CD4-positive, alpha-beta T cell treated with Interleukin-21 for 1 hour (primary cell): ENCODE measurements around the gene GPR146.
"Not testable (repeated sequence)": the region's sequence is repeated elsewhere in the genome, so short reads cannot be mapped to it uniquely, and the experiment has no call there.

Experiments used
- DNase-seq: peaks from one replicate; pipeline ENCODE4 v3.0.0-alpha.2; 2020

GPR146 gene, protein sequence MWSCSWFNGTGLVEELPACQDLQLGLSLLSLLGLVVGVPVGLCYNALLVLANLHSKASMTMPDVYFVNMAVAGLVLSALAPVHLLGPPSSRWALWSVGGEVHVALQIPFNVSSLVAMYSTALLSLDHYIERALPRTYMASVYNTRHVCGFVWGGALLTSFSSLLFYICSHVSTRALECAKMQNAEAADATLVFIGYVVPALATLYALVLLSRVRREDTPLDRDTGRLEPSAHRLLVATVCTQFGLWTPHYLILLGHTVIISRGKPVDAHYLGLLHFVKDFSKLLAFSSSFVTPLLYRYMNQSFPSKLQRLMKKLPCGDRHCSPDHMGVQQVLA

DNA sequence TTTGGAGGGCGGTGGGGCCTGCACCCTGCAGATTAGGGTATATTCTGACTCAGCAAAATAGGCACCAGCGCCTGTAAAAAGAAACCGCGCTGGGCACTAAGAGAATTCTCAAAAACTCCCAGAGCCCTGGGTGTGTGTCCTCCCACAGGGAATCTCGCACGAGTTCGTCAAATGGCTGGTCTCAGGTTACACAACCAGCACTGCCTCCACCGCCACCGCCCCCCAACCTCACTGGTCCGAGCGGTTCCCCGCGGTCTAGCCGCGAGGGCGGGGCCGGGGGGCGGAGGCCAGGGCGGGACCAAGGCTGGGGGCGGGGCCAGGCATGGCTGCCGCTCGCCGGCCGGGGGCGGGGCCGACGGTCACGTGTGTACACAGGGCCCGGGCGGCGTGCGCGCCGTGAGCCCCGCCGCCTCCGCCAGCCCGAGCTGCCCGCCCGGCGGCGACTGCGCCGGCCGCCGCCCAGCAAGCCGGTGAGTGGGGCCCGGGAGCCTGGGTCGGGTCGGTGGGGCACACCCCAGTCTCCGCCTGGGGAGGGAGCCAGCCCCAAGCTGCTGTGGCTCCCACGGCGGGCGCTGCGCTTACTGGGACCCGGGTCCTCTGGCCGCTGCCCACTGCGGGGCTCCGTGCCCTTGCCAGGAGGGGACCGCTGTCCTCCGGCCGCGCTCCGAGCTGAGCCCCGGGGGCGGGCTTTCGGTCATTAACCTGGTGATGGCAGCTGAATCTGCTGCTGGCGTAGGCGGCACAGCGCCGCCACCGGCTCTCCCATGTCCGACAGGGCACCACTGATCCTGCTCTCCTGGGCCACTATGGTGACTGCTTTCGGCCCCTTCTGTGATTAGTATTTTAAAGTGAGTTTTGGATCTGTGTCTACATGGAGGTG is at the start of gene GPR146:
Gene GPR146, plus strand, starts transcription at position 358 of the 880 bp plus-strand sequence. CDS start 12,970 bp downstream, outside the sequence.
- DNase-seq, result peak; percentile 91

DNA sequence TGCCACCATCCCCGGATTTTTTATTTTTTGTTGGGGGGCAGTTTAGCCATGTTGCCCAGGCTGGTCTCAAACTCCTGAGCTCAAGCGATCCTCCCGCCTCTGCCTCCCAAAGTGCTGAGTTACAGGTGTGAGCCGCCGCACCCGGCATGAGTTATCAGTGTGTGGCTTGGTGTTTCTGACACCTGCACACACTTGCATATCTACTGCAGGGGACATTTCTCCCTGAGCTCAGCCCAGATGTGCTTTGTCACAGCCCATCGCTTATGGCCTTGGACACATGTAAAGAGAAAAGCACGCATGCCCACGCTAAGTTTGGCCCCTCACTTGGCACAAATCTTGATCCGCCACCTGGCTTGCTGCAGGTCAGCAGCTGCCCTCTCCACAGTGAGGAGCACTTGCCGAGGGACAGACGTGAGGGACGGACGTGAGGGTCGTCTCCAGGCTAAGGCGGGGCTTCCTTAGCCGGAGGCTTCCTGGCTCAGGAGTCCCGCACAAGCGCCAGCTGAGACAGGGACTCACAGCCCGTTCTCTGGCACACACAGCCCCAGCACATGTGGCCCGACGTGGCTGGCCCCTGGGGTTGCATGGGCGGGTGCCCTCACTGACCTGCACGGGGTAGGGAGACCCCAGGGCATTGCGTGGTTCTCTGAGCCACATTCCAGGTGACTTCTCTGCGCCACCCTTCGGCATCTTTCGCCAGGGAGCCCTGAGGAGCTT is 49.6 kb upstream of the GPR146 start:
- no peak for DNase-seq

DNA sequence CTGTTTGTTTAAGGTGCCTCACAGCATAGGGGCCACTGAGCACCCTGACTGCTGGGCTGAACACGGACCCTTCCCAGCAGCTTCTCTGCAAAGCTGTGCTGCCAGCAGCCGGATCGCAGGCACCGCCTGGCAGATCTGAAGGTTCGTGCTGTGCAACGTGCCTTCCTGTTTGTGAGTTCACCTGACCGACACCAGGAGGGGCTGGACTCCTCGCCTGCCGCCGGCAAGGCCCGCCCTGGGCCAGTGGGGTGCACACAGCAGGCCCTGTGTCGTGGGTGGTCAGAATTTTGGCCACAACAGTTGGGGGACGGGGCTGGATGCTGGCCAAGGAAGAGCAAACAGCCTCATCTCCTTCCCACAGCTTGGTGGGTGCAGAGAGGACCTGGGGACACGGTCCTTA is 48.8 kb upstream of the GPR146 start:
- no peak for DNase-seq

DNA sequence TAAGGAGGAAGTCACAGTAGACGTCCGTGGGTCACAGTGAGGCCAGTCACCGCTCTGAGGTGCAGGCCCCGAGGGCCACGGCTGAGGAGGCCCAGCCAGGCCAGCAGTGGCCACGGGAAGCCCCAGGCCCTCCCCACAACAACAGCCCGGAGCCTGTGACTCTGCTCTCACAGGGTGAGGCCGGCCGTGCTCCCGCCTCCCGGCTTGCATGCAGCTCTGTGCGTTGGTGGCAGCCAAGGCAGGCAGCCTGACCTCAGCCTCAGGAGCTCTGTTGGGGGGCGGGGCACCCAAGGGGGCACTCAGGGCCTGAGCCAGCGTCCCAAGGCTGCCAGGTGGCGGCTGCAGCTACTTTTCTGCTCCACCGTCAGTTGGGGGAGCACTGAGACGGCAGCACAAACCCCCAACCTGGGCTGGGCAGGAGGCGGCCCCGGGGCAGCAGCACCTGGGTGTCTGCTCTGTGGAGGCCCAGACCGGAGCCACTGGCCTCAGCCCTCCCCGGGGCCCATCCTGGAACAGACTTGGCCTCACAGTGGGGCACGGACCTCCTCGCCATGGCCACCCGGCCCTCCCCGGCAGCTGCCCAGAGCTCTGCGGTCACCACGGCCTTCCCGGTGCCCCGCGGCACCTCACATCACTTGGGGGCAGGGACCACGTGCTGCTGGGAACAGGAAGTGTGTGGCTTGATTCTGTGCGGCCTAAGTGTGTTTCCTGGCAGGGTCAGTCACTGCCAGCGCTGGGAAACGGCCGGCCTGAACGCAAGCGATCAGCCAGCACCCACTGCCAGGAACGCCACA is 48.1 kb upstream of the GPR146 start:
- no peak for DNase-seq

DNA sequence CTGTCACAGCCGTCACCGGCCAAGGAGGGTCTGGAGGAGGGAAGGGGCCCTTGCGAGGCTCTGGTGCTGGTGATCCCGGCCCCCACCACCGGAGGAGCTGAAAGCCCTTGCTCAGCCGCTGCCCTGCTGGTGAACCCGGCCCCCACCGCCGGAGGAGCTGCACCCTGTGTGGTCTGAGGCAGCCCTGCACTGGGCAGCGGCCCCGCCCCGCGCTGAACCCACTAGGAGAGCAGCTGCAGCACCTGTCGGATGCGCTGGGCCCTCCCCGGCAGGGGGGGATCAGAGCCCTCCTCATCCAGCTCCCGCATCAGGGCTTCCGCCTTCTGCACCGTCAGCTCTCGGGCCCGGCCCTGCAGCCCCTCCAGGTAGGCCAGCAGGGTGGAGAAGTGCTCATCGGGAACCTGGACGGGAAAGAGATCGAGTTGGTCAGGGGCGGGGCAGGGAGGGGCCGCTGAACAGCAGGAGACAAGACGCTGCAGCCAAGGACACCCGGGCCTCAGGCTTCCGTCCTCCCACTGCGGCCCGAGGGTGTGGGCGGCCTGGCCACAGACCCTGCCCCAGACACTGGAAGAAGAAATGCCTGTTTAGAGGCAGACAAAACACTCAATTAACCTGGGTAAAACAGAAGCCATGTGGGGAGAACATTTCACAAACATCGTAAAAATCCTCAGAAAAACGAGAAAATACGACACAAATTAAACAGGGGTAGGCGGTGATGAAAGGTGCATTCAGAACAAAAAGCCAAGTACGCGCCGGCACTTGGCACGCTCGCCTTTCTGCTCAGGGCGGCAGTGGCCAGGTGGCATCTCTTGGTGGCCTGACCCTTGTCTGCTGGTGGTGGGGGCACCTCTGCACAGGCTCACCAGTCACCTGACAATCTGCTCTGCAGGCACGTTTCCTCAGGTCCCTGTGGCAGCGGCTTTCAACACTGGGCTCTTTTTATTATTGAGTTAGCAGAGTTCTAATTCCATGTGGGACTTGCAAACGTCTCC is 46.6 kb upstream of the GPR146 start:
- no peak for DNase-seq

DNA sequence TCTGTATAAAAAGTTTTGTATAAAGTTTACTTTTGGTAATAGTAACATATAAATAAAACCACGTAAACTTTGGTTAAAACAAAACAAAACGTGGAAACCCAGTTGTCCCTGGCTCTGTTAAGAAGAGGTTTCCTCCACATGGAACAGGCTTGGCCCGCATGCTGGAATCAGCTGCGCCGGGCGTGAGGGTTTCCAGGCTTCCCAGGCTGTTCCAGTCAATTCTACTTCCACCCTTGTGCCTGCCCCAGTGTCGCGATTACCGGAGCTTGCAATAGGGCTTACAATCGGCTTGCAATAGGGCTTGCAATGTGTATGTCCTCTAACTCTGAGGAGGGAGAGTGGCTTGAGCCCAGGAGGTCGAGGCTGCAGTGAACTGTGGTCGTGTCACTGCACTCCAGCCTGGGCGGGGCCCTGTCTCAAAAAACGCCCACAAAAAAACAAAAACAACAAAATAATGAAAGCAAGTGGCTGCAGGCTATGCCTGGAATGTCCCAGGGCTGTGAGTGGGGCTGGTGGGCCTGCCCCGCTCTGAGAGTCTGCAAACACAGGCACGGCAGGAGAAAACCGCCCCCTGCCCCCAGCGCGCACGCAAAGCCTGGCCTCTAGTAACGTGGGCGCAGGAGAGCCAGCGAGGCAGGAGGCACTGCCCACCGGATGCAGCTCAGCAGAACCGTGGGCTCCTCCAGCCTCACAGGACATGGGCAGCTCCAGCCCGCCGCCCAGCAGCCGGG is 45.0 kb upstream of the GPR146 start:
- DNase-seq, result no peak

DNA sequence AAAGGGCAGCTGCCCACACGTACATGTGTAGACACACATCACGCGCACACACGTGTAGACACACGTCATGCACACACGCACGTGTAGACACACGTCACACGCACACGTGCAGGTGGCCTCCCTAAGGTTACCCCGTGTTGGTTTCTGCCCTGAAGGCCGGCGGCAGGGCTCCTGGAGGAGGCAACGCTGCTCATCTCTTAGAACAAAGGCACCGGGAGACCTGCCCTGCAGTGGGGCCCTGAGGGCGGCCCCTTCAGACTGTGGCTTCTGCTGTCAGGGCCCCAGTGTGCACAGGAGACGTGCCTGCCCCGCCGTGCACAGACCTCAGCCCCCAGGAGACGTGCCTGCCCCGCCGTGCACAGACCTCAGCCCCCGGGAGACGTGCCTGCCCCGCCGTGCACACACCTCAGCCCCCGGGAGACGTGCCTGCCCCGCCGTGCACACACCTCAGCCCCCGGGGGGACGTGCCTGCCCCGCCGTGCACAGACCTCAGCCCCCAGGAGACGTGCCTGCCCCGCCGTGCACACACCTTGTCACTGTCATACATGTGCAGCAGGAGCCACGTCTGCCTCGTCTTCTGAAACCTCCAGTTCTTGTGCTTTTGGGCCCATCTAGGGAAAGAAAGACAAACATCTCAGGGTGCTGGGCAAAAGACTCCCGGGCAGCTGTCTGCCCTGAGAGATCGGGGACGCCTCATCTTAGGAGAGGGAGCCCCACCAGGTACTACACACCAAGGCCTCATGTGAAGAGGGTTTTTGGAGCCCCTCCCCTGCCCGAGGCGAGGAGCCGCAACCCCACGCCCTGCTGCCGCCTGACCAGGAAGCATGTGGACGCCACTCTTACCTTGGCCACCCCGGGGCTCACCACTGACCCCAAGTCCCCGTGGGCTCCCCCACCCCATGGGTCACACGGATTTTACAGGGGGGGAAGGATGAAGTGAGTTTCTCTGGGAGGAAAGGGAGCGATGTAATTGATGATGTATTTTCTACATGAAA is 44.1 kb upstream of the GPR146 start:
- DNase-seq, result no peak

DNA sequence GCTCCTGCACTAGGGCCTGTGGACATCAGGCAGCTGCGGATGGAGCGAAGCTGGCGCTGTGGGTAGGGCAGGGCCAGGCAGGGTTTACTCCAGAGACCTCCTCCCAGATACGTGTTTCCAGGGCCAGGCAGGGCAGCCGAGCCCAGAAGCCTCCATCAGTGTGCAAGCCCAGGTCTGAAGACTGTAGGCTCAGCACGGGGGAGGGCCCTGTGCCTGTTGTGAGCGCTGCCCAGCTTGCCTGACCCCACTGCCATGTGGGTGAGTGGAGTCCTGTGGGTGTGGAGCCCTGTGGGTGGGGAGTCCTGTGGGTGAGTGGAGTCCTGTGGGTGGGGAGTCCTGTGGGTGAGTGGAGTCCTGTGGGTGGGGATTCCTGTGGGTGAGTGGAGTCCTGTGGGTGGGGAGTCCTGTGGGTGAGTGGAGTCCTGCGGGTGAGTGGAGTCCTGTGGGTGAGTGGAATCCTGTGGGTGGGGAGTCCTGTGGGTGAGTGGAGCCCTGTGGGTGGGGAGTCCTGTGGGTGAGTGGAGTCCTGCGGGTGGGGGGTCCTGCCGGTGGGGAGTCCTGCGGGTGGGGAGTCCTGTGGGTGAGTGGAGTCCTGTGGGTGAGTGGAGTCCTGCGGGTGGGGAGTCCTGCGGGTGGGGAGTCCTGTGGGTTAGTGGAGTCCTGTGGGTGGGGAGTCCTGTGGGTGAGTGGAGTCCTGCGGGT is 43.1 kb upstream of the GPR146 start:
- not testable (repeated sequence) for DNase-seq

DNA sequence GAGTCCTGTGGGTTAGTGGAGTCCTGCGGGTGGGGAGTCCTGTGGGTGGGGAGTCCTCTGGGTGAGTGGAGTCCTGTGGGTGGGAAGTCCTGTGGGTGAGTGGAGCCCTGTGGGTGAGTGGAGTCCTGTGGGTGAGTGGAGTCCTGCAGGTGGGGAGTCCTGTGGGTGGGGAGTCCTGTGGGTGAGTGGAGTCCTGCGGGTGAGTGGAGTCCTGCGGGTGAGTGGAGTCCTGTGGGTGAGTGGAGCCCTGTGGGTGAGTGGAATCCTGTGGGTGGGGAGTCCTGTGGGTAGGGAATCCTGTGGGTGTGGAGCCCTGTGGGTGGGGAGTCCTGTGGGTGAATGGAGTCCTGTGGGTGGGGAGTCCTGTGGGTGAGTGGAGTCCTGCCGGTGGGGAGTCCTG is 42.3 kb upstream of the GPR146 start:
- not testable (repeated sequence) for DNase-seq

DNA sequence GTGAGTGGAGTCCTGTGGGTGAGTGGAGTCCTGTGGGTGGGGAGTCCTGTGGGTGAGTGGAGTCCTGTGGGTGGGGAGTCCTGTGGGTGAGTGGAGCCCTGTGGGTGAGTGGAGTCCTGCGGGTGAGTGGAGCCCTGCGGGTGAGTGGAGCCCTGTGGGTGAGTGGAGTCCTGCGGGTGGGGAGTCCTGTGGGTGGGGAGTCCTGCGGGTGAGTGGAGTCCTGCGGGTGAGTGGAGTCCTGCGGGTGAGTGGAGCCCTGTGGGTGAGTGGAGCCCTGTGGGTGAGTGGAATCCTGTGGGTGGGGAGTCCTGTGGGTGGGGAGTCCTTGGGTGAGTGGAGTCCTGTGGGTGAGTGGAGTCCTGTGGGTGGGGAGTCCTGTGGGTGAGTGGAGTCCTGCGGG is 41.9 kb upstream of the GPR146 start:
- DNase-seq, result not testable (repeated sequence)

DNA sequence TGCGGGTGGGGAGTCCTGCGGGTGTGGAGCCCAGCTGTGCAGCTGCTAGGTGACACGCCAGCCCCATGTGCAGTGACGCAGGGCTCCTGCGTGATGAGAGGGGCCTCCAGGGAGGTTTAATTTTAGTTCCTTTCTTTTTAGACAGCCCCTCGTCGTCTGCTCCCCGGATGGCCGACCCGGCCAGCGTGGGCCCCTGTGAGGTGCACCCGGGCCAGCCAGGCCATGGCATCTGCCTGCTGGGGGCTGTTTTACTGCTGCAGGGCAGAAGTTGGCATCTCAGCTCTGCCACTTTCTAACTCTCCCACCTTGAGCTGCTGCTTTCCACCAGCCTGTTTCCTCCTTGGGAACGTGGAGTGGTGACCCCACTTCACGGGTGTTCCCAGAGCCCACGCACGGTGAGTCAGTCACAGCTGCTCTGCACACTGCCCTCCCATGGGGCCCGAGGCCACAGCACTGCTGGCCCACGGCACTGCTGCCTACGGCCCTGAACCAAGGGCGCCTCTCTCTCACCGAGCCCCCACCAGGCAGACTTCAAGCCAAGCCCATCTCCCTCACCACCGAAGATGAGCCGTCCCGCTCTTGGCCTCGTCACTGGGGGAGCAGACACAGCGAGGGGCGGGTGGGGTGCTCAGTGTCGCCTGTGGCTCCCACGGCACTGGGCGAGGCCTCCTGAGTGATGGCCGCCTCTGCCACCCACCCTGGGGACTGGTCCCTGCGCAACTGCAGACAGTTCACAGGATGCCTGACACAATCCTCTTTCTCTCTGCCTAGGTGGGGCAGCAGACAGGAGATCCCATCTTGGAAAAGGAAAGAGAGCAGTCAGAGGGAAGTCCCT is 40.1 kb upstream of the GPR146 start:
- no peak for DNase-seq

DNA sequence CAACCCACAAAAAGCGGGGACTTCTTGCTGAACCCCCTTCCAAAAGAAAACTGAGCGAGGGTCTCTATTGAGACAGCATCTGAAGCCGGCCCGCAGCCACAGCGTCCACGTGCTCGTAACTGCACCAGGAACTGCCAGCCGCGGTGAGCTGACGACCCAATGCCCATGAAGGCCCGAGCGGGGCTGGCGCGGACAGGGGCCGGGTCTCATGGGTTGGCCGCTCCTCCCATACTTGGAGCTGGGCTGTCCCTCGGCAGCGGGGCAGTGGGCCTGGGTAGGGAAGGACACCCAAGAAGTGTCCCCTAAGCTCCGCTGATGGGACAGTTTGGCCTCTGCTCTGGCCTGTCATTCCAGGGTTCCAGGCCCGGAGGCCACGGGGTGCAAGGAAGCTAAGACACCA is 39.0 kb upstream of the GPR146 start:
- DNase-seq, result no peak

DNA sequence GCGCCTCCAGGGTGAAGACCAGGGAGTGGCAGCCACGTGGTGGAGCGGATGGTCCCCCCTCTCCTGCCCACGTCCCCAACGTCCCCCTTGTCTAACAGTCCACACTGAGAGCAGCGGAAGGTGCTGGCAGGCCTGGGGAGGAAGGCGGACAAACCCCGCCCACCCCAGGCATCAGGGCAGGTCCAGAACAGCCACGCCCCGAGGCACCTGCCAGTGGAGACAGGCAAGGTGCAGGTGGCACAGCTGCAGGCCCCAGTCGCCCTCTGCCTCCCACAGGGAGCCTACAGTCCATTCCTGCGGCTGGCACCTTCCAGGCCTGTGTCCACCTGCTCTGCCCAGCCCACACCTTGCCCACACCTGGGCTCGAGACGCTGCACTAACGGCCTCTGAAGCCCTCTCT is 36.4 kb upstream of the GPR146 start:
- no peak for DNase-seq

DNA sequence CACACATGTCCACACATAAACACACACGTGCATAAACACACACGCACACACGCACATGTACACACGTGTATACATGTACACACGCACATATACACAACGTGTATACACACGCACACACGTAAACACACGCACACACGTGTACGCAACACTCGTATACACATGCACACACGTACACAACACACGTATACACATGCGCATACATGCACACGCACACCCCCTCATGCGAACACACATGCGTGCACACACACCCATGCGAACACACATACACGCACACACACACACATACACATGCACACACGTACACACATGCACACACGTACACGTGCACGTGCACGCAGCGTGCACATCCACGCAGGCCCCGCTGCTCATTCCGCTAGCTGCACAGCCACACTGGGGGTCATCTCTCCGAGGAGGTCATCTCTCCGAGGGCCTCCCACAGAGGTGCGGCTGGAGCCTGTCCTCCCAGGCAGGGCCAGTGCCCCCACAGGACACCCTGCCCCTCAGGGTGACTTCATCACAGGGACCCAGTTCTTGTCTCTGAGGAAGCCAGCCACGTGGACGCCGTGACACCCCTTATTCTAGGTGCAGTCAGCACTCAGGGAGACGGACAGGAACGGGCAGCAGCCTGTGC is 35.5 kb upstream of the GPR146 start:
- DNase-seq, result no peak

DNA sequence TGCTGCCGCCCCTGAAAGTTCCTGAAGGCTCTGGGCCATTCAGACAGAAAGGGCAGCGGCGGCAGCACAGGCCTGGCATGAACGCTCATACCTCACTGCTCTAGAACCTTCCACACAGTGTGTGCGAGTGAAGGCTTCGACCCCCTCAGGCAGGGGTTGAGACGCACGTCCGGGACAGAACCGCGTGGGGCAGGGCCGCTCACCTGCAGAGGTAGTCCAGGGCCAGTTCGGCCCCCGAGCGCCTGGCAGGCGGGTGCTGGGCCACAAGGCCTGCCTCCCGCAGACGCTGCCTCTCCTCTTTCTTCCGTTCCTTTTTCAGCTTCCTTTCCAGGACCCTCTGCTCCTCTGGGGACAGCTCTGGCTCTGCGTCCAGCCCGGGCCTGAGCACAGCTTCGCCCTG is 34.6 kb upstream of the GPR146 start:
- DNase-seq, result no peak

DNA sequence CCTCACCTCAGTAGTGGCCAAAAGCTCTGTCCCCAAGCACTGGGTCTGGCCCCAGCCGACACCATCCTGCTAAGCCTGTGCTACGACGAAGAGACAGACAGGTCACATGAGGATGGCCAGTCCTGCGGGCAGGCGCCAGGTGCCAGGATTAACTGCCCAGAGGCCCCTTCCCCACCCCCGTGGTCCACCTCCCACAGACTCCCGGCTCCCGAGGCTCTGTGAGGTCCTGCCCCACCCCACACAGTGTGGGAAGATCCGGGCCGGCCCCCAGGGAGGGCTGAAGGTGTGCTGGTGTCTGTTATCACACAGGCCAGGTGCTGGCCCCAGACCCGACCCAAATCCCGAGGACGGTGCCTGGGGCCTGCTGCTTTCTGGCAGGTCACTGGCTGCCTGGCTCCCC is 34.1 kb upstream of the GPR146 start:
- no peak for DNase-seq
